CD4-positive, alpha-beta T cell treated with Interleukin-15 for 1 hour (primary cell): ENCODE measurements around the gene REC8.

Source experiments
- DNase-seq: peaks from one replicate; pipeline ENCODE4 v3.0.0-alpha.2; 2020

The REC8 gene

GRCh38 chr14:24139272-24139934, 32.5 kb upstream of the REC8 start:
- no peak for DNase-seq

GRCh38 chr14:24141097-24141880, 30.6 kb upstream of the REC8 start, which contains the start of gene EMC9:
Gene EMC9, minus strand, starts transcription at chr14:24141591. Its CDS starts 287 bp downstream, at chr14:24141304.
- peak; percentile 99 for DNase-seq

GRCh38 chr14:24143511-24143910, 28.4 kb upstream of the REC8 start:
- no peak for DNase-seq

- DNase-seq, result no peak
These were observed 27.4 kb upstream of the REC8 start for GRCh38 chr14:24144451-24144850.

DNA sequence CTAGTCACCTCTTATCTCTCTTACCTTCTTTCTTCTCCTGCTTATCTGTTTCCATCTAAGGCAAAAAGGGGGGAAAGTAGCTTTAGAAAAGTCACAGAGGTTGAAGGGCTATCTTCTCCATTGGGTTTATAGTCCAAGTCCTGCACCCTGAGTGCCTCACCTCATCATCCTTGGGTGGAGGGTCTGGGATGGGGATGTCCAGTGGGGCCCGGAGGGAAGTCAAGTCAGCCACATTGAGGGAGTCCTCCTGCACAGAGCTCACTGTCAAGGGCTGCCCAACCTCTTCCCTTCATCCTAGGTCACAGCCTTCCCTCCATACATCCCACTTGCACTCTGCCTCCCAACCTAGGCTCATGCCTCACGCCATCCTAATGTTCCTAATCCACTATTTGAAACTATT, 26.7 kb upstream of the REC8 start:
- DNase-seq, result no peak

DNA sequence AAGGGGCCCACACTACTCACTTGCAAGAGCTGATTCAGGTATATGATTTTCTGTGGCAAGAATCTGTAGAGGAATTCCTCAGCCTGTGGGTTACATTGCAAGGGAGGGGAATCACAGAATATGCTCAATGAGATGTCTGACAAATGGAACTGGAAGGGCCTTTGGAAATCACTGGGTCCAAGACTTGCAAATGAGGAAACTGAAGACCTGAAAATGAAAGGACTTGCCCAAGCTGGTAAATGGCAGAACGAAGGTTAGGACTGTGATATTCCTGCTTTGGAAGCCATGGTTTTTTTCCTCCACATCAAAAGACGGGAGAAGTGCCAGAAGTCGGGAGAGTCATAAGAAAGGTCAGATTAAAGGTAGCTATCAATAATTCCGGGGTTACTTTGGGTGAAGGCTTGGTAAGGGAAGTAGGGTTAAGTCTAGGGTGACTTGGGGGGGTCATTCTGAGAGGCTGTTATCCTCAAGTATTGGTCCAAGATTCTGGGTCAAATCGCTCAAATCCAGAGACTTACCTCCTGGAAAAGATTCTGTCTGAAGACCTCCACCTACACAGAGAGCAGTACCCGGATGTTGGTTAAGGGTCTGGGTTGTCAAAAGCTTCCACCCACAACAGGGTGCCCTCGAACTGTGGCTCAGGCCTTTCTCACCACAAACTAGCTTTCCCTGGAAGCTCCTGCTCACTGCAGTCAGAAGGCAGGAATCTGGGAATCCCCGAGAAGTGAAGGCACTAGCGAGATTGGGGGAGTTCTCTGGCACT, 26.0 kb upstream of the REC8 start:
- no peak for DNase-seq

- peak; percentile 93 for DNase-seq
These were observed 25.4 kb upstream of the REC8 start, which contains the start of gene PSME2 for GRCh38 chr14:24146453-24146977. Gene PSME2, minus strand, starts transcription at chr14:24146610. Its CDS starts 29 bp downstream, at chr14:24146581.

GRCh38 chr14:24146978-24147760, 24.7 kb upstream of the REC8 start, which contains the start of gene RNF31:
Gene RNF31, plus strand, starts transcription at chr14:24147498. Its CDS starts 201 bp downstream, at chr14:24147699.
- peak; percentile 97 for DNase-seq

DNA sequence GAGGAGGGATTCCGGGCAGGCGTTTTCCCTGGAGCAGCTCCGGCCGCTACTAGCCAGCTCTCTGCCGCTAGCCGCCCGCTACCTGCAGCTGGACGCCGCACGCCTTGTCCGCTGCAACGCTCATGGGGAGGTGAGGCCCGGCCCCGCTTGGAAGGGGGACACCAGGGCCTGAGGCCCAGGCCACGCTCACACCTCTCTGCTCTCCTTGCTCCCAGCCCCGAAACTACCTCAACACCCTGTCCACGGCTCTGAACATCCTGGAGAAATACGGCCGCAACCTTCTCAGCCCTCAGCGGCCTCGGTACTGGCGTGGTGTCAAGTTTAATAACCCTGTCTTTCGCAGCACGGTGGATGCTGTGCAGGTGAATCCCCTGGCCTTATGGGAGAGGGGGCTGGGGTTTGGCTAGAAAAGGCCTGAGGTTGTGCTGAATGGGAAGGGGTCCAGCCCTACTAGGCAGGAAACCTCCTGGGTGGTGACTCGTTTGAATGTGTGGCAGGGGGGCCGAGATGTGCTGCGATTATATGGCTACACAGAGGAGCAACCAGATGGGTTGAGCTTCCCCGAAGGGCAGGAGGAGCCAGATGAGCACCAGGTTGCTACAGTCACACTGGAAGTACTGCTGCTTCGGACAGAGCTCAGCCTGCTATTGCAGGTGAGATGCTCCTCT, 24.0 kb upstream of the REC8 start:
- DNase-seq, result no peak

DNA sequence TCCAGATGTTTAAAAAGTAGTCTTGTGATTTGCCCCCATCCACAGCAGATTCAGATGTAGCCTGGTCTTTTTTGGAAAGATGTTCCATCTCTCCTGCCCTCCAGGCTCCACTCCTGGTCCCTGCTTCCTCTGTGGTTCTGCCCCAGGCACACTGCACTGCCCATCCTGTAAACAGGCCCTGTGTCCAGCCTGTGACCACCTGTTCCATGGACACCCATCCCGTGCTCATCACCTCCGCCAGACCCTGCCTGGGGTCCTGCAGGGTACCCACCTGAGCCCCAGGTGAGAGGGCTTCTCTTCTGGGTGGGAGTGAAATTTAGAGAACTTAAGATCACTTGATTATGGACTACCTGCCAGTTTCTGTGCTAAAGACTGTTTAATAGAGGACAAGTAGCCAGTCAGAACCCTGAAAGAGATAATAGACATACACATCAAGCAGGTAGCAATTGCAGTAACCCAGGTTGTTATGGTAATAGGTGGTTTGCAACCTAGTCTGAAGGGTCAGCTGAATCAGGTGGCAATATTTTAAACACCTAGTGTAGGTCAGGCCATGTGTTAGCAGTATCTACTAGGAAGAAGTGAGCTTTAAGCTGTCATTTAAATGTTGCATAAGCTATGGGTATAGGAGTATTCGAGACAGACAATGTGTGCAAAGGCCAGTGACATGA, 22.4 kb upstream of the REC8 start:
- DNase-seq, result no peak

DNA sequence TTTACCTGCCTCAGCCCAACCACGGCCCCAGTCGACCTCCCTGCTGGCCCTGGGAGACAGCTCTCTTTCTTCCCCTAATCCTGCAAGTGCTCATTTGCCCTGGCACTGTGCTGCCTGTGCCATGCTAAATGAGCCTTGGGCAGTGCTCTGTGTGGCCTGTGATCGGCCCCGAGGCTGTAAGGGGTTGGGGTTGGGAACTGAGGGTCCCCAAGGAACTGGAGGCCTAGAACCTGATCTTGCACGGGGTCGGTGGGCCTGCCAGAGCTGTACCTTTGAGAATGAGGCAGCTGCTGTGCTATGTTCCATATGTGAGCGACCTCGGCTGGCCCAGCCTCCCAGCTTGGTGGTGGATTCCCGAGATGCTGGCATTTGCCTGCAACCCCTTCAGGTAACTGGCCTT, 21.8 kb upstream of the REC8 start:
- no peak for DNase-seq

GRCh38 chr14:24150567-24150966, 21.3 kb upstream of the REC8 start:
- no peak for DNase-seq

DNA sequence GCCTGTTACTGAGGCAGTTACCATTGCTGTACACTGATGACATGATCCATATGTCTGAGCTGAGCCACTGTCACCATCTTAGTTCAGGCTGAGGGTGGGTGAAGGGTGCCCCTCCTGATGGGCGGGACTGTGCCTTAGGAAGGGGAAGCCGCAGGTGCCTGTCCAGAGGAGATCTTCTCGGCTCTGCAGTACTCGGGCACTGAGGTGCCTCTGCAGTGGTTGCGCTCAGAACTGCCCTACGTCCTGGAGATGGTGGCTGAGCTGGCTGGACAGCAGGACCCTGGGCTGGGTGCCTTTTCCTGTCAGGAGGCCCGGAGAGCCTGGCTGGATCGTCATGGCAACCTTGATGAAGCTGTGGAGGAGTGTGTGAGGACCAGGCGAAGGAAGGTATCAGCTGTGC, 20.9 kb upstream of the REC8 start:
- no peak for DNase-seq

DNA sequence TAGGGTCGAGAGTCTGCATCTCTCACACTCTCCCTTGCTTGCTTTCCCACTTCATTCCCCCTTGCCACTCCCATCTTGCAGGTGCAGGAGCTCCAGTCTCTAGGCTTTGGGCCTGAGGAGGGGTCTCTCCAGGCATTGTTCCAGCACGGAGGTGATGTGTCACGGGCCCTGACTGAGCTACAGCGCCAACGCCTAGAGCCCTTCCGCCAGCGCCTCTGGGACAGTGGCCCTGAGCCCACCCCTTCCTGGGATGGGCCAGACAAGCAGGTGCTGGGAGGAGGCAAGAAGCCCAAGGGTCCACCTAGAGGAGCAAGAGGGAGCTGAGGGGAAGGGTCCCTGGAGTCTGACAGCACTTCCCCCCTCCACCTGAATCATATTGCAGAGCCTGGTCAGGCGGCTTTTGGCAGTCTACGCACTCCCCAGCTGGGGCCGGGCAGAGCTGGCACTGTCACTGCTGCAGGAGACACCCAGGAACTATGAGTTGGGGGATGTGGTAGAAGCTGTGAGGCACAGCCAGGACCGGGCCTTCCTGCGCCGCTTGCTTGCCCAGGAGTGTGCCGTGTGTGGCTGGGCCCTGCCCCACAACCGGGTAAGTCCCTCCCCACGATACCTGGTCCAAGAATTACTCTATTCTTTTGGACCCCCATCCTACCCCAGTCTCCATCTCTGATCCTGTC, 20.3 kb upstream of the REC8 start:
- DNase-seq, result no peak

DNA sequence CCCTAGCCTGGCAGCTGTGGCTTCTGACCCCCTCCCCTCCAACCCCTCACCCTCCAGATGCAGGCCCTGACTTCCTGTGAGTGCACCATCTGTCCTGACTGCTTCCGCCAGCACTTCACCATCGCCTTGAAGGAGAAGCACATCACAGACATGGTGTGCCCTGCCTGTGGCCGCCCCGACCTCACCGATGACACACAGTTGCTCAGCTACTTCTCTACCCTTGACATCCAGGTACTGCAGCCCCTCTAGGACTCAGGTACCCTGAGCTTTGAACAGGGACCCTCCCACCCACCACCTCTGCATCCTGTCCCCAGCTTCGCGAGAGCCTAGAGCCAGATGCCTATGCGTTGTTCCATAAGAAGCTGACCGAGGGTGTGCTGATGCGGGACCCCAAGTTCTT, 16.8 kb upstream of the REC8 start:
- no peak for DNase-seq

DNA sequence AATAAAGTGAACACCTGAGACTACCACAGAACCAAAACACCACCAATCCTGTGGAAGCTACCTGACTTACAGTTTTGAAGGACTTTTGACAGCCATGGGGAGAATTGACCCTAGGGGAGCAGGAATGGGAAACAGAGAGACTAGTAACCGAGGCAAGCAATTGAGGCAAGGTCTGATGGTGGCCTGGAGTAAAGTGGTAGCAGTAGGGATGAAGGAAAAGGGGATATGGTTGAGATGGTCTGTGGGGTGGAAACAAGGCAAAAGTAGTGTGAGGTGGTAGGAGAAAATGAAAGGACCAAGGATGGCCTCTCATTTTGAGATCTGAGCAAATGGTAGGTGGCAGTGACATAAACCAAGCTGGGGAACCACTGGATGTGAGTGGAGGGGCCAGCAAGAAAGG, 15.0 kb upstream of the REC8 start:
- no peak for DNase-seq

DNA sequence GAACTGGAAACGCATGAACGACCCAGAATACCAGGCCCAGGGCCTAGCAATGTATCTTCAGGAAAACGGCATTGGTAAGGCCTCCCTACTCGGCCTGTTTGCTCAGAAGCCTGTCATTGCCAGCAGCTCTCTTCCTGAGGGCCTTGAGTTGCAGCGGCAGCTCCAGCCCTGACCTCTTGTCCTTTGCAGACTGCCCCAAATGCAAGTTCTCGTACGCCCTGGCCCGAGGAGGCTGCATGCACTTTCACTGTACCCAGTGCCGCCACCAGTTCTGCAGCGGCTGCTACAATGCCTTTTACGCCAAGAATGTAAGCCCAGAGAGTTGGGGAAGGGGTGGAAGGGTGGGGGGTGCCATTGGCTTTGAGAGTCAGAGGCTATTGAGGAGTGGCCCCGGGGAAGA, 14.5 kb upstream of the REC8 start:
- no peak for DNase-seq

DNA sequence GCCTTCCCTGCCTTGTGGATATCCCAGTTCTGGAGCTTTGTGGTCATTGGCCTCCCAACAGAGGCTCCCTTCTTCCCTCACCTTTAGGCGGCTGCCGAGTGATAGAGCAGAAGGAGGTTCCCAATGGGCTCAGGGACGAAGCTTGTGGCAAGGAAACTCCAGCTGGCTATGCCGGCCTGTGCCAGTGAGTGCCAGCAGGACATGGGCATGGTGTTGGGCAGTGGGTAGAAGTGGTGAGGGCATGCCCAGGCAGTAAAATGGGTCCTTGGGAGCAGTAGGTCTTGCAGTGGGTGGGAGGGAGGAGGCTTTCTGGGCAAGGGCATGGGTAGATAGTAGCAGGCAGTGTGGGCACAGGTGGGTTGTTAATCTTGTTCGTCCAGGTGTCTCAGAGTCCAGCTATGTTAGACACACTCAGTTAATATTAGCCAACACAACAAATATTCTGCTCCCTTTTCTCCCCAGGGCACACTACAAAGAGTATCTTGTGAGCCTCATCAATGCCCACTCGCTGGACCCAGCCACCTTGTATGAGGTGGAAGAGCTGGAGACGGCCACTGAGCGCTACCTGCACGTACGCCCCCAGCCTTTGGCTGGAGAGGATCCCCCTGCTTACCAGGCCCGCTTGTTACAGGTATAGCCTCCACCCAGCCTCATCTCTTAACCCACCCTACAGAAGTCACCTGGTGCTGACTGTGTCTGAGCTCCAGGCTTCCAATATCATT, 11.9 kb upstream of the REC8 start:
- DNase-seq, result no peak

DNA sequence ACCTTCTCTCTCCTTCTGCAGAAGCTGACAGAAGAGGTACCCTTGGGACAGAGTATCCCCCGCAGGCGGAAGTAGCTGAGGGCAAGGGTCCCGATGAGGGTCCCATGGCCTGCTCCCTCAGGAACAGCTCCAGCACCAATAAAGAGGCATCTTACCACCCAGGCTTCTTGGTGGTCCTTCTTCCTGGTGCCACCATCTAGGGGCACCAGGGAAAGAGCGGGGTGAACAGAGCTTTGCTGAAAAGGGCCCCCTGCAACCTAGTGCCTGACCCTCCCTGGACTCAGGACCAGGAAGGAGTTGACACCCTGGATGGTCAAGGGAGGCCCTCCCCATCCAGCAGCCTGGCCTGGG, 11.4 kb upstream of the REC8 start:
- DNase-seq, result no peak
